ENCODE data around the gene KCTD1.

DNA sequence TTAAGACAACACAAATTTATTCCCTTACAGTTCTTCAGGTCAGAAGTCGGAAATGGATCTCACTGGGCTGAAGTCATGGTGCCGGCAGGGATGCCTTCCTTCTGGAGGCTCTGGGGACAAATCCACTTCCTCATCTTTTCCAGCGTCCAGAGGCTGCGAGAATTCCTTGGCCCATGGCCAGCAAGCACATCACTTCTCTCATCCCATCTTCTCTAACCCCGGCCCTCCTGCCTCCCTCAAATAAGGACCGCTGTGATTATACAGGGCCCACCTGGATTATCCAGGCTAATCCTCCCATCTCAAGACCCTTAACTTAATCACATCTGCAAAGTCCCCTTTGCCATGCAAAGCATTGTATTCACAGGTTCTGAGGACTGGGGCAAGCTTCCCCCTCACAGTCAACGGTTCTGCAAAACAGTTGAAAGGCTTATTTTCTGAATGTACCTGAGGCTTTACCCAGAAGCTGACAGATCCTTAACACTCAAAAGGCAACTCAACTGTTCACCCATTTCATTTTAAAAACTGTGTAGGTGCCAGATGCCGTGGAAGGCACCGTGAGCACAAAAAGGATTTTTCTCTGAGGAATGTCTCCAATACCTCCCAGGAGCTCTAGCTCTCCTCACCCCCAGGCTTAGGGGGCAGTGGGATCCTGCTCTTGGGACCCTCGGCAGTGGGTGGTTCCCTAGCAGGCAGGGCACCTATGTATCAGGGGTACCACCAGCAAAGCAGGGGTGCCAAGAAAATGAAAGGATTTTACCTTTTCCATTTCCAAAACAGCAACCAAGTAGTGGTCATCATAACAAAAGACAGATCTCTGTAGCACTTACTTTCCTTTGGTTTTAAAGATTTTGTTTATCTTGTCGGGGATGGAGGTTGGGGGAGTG is 84.0 kb downstream of the KCTD1 start:
- TF ChIP-seq CTCF (IDR thresholded peaks at IDR 0.05; ENCODE audit: low read length): no peak
- no peak for TF ChIP-seq EZH2phosphoT487 (IDR thresholded peaks at IDR 0.05; ENCODE audit: low read length)

All from MM.1S (cell line).